Umbilical cord (tissue), 2 donors: Measurements from ENCODE around the gene GP1BA. TPM values are rescaled to one million over a fixed set of nuclear protein-coding genes. Genes with fewer than 3 reads are reported as not detected.

Experiments
- DNase-seq: peaks from one replicate; pipeline ENCODE4 v3.0.0-alpha.2; 2015; ENCODE audit warnings: low spot score
- total RNA-seq: library from RNA; depleted of rRNA; stranded (reverse); fragments of >200 nt; gene quantifications from one replicate; pipeline ENCODE4 v1.2.3, GENCODE V29; 2014; ENCODE audit warnings: low replicate concordance; ENCODE audit not compliant: insufficient read depth

The GP1BA gene
- 0.72 TPM for total RNA-seq

DNA sequence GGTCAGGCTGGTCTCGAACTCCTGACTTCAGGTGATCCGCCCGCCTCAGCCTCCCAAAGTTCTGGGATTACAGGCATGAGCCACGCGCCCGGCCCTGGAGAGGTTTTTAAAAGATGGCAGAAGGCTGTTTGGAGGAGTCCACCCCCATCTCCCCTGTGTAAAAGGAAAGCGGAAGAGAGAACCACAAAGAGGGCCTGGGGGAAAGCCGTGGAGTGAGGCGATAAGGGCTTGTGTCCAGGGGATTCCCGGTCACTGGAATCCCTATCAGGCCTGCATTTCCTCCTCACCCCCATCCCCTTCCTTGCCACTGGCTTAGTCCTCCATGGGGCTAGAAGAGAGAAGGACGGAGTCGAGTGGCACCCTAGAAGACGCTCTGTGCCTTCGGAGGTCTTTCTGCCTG is at the start of gene GP1BA:
TSS of gene GP1BA (plus strand) at position 315 of the 400 bp plus-strand sequence. CDS start 328 bp downstream, outside the sequence.
- DNase-seq, result no peak

DNA sequence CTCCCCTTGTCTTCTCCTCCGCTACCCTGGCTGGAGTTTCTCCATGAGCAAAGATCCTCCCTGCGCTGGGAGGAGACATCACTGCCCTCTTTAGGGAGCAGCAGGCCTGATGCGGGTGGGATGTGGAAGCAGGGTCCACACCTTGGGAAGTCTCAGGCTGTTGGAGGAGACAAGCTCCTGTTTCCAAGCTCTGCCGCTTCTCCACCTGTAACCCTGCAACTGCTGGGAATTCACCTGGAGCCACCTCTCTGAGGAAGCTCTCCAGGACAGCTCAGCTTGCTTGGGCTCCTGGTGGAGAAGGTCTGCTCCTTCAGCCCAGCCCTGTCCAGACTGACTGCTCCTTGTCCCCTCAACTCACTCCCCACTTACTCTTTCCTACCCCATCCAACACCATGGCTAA is 47.6 kb upstream of the GP1BA start:
- DNase-seq, result no peak

DNA sequence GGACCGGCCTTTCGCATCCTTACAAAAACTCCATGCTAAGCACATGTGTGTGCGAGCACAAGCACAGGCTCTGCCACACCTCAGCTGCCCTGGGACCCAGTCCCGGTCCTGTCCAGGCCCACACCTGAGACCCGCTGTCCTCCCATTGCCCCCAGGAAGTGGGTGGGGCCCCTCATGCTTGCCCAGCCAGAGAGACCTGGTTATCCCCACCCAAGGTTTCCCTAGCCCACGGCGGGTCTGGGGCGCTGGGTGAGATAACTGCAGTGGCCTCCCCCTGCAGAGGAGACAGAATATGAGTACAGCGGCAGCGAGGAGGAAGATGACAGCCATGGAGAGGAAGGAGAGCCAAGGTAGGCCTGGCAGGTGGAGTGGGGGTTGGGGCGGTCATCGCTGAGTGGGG is 45.2 kb upstream of the GP1BA start:
- no peak for DNase-seq

- DNase-seq, result no peak
Observed at GRCh38 chr17:4887581-4887980, 44.5 kb upstream of the GP1BA start.

DNA sequence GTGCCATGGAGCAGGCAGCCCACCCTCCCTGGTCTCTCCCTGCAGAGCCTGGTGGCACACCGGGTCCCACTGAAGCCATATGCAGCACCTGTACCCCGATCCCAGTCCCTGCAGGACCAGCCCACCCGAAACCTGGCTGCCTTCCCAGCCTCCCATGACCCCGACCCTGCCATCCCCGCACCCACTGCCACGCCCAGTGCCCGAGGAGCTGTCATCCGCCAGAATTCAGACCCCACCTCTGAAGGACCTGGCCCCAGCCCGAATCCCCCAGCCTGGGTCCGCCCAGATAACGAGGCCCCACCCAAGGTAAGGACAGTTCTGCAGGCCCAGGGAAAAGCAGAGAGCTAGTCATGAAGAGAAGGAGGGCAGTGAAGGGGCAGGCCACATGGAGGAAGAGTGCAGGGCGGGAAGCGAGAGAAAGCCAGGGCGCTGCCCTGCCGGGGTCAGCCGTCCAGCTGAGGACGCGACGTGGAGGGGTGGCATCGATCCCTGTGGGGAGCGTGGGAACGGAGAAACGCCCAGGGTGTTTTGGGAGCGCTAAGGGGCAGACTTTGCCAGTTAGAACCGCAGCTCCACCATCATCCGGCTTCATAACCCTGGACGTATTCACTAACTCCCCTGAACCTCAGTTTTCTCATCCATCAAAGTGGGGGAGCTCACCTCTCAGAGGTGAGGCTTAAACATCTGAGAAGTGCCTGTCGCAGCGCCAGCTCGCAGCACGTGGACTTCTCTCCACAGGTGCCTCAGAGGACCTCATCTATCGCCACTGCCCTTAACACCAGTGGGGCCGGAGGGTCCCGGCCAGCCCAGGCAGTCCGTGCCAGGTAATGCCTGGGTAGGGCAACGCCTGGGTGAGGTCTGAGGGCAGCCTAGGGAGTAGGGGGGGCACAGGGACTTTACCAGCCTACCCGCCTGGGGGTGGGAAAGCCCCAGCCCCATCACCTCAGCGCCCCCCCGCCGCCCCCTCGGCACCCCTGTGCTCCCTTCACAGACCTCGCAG is 40.4 kb upstream of the GP1BA start:
- DNase-seq, result no peak

DNA sequence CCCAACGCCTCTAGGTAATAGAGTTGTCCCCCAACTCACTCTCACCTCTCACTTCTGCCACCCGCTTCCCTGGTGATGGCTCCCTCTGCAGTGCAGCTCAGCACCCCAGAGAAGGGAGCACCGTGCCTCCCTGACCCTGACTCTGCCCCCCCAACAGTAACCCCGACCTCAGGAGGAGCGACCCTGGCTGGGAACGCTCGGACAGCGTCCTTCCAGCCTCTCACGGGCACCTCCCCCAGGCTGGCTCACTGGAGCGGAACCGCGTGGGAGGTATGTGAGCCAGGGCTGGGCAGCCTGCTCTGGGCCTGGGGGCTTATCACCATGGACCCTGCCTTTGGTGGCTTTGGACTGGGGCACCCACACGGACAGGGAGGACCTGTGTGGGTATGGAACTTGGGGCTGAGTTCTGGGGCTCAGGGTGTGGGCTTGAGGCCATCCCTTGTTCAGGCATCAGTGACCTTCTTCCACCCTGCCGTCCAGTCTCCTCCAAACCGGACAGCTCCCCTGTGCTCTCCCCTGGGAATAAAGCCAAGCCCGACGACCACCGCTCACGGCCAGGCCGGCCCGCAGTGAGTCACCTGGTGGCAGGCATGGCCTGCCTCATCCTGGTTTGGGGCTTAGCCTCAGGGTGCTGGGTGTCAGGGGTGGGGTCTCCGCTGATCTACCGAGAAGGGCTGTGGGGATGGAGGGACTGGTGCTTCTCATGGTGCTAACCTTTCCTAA is 39.4 kb upstream of the GP1BA start:
- no peak for DNase-seq

DNA sequence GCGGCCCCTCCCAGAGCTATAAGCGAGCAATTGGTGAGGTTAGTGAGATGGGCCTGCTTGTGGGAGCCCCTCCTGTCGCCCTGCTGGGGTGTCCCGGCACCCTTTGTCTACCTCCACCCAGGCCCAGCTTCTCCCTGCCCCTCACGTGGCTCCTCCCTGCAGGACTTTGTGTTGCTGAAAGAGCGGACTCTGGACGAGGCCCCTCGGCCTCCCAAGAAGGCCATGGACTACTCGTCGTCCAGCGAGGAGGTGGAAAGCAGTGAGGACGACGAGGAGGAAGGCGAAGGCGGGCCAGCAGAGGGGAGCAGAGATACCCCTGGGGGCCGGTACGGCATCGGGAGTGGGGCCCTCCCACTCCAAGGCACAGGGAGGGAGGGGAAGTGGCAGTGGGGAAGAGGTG is 38.8 kb upstream of the GP1BA start:
- DNase-seq, result no peak

GRCh38 chr17:4893721-4894560 is 38.1 kb upstream of the GP1BA start:
- no peak for DNase-seq

DNA sequence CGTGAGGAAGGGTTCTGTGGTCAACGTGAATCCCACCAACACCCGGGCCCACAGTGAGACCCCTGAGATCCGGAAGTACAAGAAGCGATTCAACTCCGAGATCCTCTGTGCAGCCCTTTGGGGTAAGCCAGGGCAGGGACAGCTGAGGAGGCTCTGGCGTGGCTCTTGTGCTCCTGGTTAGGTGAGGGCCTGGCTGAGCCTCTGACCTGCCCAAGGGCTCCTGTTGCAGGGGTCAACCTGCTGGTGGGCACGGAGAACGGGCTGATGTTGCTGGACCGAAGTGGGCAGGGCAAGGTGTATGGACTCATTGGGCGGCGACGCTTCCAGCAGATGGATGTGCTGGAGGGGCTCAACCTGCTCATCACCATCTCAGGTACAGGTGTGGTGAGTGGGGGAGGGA is 37.0 kb upstream of the GP1BA start:
- no peak for DNase-seq

DNA sequence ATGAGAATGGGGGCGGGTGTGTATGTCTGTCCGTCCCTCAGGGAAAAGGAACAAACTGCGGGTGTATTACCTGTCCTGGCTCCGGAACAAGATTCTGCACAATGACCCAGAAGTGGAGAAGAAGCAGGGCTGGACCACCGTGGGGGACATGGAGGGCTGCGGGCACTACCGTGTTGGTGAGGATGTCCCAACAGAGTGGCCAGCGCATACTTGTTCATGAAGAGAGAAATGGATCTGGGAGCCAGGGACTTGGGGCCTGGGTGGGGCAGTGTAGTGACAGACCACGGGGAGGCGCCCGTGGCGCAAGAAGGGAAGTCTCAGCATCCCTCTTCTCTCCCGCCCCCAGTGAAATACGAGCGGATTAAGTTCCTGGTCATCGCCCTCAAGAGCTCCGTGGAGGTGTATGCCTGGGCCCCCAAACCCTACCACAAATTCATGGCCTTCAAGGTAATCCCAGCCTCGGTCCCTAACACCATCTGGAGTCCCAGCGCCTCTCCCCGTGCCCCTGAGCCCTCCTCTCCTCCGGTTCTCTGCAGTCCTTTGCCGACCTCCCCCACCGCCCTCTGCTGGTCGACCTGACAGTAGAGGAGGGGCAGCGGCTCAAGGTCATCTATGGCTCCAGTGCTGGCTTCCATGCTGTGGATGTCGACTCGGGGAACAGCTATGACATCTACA is 36.3 kb upstream of the GP1BA start:
- DNase-seq, result no peak

DNA sequence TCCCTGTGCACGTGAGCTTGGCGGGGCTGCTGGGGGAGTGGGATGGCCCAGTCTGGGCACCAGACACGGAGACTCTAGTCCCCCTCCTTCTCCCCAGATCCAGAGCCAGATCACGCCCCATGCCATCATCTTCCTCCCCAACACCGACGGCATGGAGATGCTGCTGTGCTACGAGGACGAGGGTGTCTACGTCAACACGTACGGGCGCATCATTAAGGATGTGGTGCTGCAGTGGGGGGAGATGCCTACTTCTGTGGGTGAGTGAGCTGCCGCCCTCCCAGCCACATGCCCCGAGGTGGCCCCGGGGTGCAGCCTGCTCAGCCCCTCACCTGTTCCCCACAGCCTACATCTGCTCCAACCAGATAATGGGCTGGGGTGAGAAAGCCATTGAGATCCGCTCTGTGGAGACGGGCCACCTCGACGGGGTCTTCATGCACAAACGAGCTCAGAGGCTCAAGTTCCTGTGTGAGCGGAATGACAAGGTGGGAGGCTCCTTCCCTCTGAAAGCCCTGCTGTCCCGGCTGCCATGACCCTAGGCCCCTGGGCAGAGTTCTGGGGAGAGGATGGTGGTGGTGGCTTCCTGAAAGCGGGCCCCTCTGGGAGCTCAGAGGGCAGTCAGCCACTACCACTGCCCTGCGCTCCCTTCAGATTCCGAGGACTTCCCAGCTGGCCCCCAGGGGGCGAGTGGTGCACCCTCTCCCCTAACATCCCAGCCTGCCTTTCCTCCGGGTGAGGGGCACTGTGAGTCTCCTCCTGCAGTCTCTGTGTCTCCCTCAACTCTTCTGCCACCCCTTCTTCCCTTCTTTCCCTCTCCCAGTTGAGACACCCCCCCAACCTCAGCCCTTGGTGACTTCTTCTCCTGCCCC is 35.5 kb upstream of the GP1BA start:
- no peak for DNase-seq

- no peak for DNase-seq
Observed at GRCh38 chr17:4897198-4897687, 34.8 kb upstream of the GP1BA start.

DNA sequence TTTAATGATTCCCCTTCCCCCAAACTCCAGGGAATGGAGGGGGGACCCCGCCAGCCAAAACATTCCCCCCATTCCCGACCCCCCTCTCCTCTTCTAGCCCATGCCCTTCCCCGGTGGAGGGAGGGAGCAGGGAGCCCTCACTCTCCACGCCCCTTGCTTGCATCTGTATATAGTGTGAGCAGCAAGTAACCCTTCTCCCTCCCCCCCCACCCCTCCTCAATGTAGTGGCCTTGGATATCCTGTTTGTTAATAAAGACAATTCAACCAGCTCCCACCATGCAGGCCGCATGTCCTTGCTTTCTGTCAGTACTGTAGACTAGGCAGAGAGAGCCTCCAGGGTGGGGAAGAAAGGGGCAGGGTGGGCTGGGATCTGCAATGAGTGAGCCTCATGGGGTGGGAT is 34.3 kb upstream of the GP1BA start:
- no peak for DNase-seq

DNA sequence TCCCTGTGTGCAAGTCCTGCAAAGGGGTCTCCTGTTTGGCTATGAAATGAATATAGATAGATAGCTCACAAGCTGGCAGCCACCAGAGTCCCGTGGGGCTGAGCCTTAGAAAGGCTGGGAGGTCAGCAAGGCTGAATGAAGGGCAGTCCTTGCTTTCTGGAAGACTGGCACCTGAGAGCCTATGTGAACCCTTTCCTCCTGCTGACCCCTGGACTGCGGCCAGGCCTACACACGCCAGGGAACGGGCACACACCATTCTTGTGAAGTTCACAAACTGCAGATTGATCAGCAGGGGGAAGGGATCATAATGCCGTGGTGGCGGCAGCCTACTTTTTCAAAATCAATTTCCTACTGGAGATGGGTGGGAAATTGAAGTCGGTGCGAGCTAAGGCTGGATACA is 33.7 kb upstream of the GP1BA start:
- no peak for DNase-seq

DNA sequence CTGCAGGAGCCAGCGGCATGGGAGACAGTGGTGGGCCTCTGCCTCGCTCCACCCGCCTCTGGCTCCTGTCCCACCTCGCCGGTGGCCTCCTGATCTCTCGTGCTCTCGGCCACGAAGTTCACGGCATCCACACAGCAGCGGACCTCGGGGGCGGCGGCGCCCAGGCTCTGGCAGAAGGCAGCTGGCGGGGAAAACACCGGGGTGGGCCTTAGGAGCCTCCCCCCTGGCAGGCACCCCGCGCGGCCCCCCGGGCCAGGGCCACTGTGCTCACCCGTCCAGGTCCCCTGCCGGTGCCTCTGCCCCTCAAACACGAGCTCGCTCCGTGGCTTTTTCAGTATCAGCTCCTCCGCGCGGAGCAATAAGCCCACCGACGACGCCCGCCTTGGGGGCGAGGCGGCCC is 33.1 kb upstream of the GP1BA start:
- DNase-seq, result no peak

- peak; percentile 81 for DNase-seq
Observed at GRCh38 chr17:4899341-4900230, 32.5 kb upstream of the GP1BA start, which contains the start of gene C17orf107. C17orf107 (plus strand) TSS chr17:4899536; CDS start chr17:4899763, 227 bp downstream.

DNA sequence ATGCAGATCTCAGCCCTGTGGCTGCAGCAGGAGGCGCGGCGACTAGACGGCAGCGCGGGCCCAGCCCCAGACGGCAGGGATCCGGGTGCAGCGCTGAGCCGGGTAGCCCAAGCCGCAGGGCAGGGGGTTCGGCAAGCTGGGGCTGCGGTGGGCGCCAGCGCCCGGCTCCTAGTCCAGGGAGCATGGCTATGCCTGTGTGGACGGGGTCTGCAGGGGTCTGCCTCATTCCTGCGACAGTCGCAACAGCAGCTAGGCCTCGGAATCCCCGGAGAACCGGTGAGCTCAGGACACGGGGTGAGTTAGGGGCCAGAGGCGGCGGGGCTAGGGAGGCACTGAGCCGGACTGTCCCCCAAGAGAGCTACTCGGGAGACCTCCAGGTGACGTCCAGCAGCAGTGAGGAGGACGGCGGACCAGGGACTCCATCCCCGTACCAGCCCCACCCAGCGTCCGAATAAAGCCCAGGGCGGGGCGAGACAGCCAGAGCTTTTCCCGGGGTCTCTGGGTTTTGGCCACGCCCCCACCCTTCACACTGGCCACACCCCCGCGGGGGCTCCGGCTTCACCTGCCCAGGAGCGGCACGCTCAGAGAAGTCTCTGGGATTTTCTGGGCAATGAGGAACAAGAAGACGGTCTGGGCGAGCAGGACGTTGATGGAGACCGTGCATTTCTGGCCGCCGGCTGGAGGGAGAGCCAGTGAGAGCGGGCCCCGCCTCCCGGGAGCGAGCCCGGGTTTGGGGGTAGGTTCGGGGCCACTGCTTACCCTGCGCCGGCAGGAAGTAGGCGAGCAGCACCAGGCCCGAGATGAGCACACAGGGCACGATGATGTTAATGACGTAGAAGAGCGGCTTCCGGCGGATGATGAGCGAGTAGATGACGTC is 31.6 kb upstream of the GP1BA start:
- no peak for DNase-seq

DNA sequence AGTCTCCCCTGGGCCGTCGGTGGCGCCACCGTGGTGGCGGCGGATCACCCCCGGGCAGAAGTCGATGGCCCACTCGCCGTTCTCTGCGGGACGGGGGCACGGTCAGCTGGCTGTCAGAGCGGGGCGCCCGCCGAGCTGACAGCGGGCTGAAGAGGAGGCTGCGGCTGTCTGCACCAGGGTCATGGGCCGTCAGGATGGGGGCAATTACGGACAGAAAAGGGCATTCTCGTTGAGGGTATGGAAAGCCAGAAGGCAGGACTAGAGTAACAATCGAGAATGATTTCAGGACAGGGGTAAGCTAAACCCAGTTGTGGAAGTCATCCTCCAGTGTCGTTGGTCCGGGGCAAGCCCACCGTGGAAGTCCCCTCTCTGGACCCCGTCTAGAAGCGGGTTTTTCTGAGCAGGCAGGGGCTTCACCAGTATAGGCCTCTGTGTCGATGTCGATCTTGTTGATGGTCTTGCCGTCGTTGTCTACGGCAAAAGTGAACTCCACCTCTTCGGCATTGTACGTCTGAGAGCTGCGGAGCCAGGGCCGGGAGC is 30.9 kb upstream of the GP1BA start:
- DNase-seq, result no peak
